DND-41 (cell line): ENCODE measurements around the gene DNAI4.

Experiments used
- EZH2 ChIP-seq: IDR thresholded peaks from 3 replicates; pipeline ENCODE4 v1.6.1; 2012; ENCODE audit warnings: borderline replicate concordance, low read depth, mild to moderate bottlenecking, moderate library complexity, low read length, inconsistent platforms; ENCODE audit not compliant: severe bottlenecking
- TF ChIP-seq, protein P1 (sequence below): IDR thresholded peaks from 2 replicates; pipeline ENCODE4 v1.5.1; 2012; ENCODE audit warnings: borderline replicate concordance, low read length, moderate library complexity, mild to moderate bottlenecking; ENCODE audit not compliant: poor library complexity, severe bottlenecking; ENCODE audit errors: extremely low read depth

- TF ChIP-seq EZH2 = no peak
- TF ChIP-seq, protein P1, sequence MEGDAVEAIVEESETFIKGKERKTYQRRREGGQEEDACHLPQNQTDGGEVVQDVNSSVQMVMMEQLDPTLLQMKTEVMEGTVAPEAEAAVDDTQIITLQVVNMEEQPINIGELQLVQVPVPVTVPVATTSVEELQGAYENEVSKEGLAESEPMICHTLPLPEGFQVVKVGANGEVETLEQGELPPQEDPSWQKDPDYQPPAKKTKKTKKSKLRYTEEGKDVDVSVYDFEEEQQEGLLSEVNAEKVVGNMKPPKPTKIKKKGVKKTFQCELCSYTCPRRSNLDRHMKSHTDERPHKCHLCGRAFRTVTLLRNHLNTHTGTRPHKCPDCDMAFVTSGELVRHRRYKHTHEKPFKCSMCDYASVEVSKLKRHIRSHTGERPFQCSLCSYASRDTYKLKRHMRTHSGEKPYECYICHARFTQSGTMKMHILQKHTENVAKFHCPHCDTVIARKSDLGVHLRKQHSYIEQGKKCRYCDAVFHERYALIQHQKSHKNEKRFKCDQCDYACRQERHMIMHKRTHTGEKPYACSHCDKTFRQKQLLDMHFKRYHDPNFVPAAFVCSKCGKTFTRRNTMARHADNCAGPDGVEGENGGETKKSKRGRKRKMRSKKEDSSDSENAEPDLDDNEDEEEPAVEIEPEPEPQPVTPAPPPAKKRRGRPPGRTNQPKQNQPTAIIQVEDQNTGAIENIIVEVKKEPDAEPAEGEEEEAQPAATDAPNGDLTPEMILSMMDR = no peak
Observed at GRCh38 chr1:66919828-66920227, 4.8 kb downstream of the DNAI4 start.
